ENCODE data around the gene FBXL14. TPM values are rescaled to one million over a fixed set of nuclear protein-coding genes. Genes with fewer than 3 reads are reported as not detected.

FBXL14 gene
- total and polyA plus RNA-seq, 2 of the 13 experiments (the other 11 are each of a cell fraction or from before 2014, with no cell fraction given) = 7.0 to 7.4 TPM

GRCh38 chr12:1592444-1593173, 1.8 kb downstream of the FBXL14 start:
- ATAC-seq (peak; percentile 21; the same call in 2 of the 3 replicates), FAIRE-seq (no peak), DNase-seq (ENCODE audit: low spot score) (no peak)
- intact Hi-C loops (cut with micrococcal nuclease; ENCODE audit: unreplicated experiment) (no loop called here), in situ Hi-C loops (cut with HindIII; ENCODE audit: extremely low pct_ligation_motif_present, low pct_unique_long_range_greater_than_20kb) (loop anchor here (5.0 to 25.0 kb wide), 2 partner anchors 75 to 1030 kb away; no protein-coding TSS in a partner anchor)
- Histone ChIP-seq H3K4me1 (ENCODE audit: insufficient read depth, low read length) (peaks cover 52% of the 10 kb centered on the region), H3K27ac (ENCODE audit: extremely low read length, insufficient read depth, low read length) (no peak overlapping the region), H2AFZ (ENCODE audit: low read length) (no peak overlapping the region), H3K36me3 (replicated peaks in 1 of 2; ENCODE audit: control insufficient read depth in 1 of 2, insufficient read depth in 2 of 2, low read length in 2 of 2) (no peaks in the 10 kb centered on the region), H4K20me1 (ENCODE audit: insufficient read depth, low read length) (peaks cover 17% of the 10 kb centered on the region; the same call in 1 of the 2 replicates), H3K9ac (ENCODE audit: insufficient read depth, low read depth, low read length) (peak overlapping the region; percentile 60; the same call in 1 of the 2 replicates), H3K9me3 (ENCODE audit: low read length) (no peaks in the 10 kb centered on the region), H3K79me2 (ENCODE audit: insufficient read depth, low read length) (peaks cover 26% of the 10 kb centered on the region), H3K4me3 (replicated peaks in 1 of 3; ENCODE audit: insufficient read depth in 1 of 3, low read depth in 2 of 3, low read length in 3 of 3) (peak overlapping the region; percentile 50 to 83 (median 75)), H3K4me2 (ENCODE audit: low read depth, low read length) (peak overlapping the region; percentile 89), H3K27me3 (ENCODE audit: control insufficient read depth in 1 of 2, insufficient read depth in 2 of 2, low read length in 2 of 2) (peaks cover 0 to 4% of the 10 kb centered on the region in 2 experiments; a peak in 1 of 5 replicates)
- POLR2A ChIA-PET = no interaction called here
- CTCF ChIA-PET (ENCODE audit: low intra/inter-chr PET ratio, low total read pairs) = no interaction called here
- no TSS peak for BruUV-seq (replicated peaks)
- 58% methylated on average over 12 of the region's 27 CpGs for WGBS (ENCODE audit: low lambda C conversion rate)
- TF ChIP-seq ZBTB7A (CRISPR knock-in tag; IDR thresholded peaks at IDR 0.05) (no peak), ZNF407 (CRISPR knock-in tag; IDR thresholded peaks at IDR 0.05; ENCODE audit: not compliant biosample characterization) (no peak), HNRNPL (IDR thresholded peaks at IDR 0.05; ENCODE audit: low read depth, low read length) (0 out of 2 replicates have a peak, but pooled peaks have one; percentile 16), MXI1 (IDR thresholded peaks at IDR 0.05; ENCODE audit: borderline replicate concordance, low read depth, low read length) (no peak), LCORL (IDR thresholded peaks at IDR 0.05) (no peak), LCORL (CRISPR knock-in tag; IDR thresholded peaks at IDR 0.05) (no peak), ZNF776 (CRISPR knock-in tag; IDR thresholded peaks at IDR 0.05) (no peak), HOXA7 (CRISPR knock-in tag; IDR thresholded peaks at IDR 0.05) (no peak), ZNF839 (CRISPR knock-in tag; IDR thresholded peaks at IDR 0.05; ENCODE audit: borderline replicate concordance) (no peak), SP140L (CRISPR knock-in tag; IDR thresholded peaks at IDR 0.05; ENCODE audit: borderline replicate concordance) (no peak), ZC3H13 (CRISPR knock-in tag; IDR thresholded peaks at IDR 0.05) (peak; percentile 52; the same call in 1 of the 2 replicates), HNF4A (CRISPR knock-in tag; IDR thresholded peaks at IDR 0.05) (no peak), TEAD3 (CRISPR knock-in tag; optimal IDR thresholded peaks at IDR 0.05; ENCODE audit: borderline replicate concordance) (no peak), ZNF207 (IDR thresholded peaks at IDR 0.05; ENCODE audit: borderline replicate concordance) (no peak), PRPF4 (IDR thresholded peaks at IDR 0.05; ENCODE audit: low read depth, low read length, poor library complexity, severe bottlenecking) (no peak), BORCS8-MEF2B (CRISPR knock-in tag; IDR thresholded peaks at IDR 0.05) (no peak), JUND (CRISPR knock-in tag; IDR thresholded peaks at IDR 0.05) (peak; percentile 17; the same call in 1 of the 2 replicates), ZNF747 (CRISPR knock-in tag; IDR thresholded peaks at IDR 0.05; ENCODE audit: borderline replicate concordance) (no peak)

Data from HepG2 (cell line).